ENCODE results near the gene UTP25.

The UTP25 gene

GRCh38 chr1:209805875-209806760 is 21.7 kb upstream of the UTP25 start, which contains the start of gene IRF6:
Gene IRF6, minus strand, starts transcription at chr1:209806142. Its CDS starts 4,729 bp downstream, at chr1:209801413.
- DNase-seq (ENCODE audit: low read depth), result peak; percentile 73

GRCh38 chr1:209807509-209807908 is 20.3 kb upstream of the UTP25 start:
- no peak for DNase-seq (ENCODE audit: low read depth)

- DNase-seq (ENCODE audit: low read depth), result peak; percentile 98
Observed at GRCh38 chr1:209808059-209808581, 19.7 kb upstream of the UTP25 start.

- DNase-seq (ENCODE audit: low read depth), result no peak
Observed at GRCh38 chr1:209809611-209810010, 18.2 kb upstream of the UTP25 start.

GRCh38 chr1:209810783-209811182 is 17.0 kb upstream of the UTP25 start:
- DNase-seq (ENCODE audit: low read depth), result no peak

- DNase-seq (ENCODE audit: low read depth), result no peak
Observed at GRCh38 chr1:209813902-209814301, 13.9 kb upstream of the UTP25 start.

- DNase-seq (ENCODE audit: low read depth), result no peak
Observed at GRCh38 chr1:209815490-209815889, 12.3 kb upstream of the UTP25 start.

GRCh38 chr1:209815931-209816341 is 11.8 kb upstream of the UTP25 start:
- DNase-seq (ENCODE audit: low read depth), result no peak

GRCh38 chr1:209816923-209817322 is 10.8 kb upstream of the UTP25 start:
- DNase-seq (ENCODE audit: low read depth), result no peak

- DNase-seq (ENCODE audit: low read depth), result no peak
Observed at GRCh38 chr1:209817691-209818090, 10.1 kb upstream of the UTP25 start.

GRCh38 chr1:209819058-209819457 is 8.7 kb upstream of the UTP25 start:
- DNase-seq (ENCODE audit: low read depth), result no peak

- no peak for DNase-seq (ENCODE audit: low read depth)
Observed at GRCh38 chr1:209820986-209821385, 6.8 kb upstream of the UTP25 start.

- no peak for DNase-seq (ENCODE audit: low read depth)
Observed at GRCh38 chr1:209822706-209823105, 5.1 kb upstream of the UTP25 start.

GRCh38 chr1:209823143-209824041 is 4.4 kb upstream of the UTP25 start:
- peak; percentile 82 for DNase-seq (ENCODE audit: low read depth)

- no peak for DNase-seq (ENCODE audit: low read depth)
Observed at GRCh38 chr1:209825591-209826434, 2.0 kb upstream of the UTP25 start.

- DNase-seq (ENCODE audit: low read depth), result no peak
Observed at GRCh38 chr1:209829716-209830115, 1.9 kb downstream of the UTP25 start.

GRCh38 chr1:209830722-209831121 is 3.0 kb downstream of the UTP25 start:
- no peak for DNase-seq (ENCODE audit: low read depth)

GRCh38 chr1:209831615-209832014 is 3.8 kb downstream of the UTP25 start:
- DNase-seq (ENCODE audit: low read depth), result peak; percentile 51

- peak; percentile 80 for DNase-seq (ENCODE audit: low read depth)
Observed at GRCh38 chr1:209835782-209836298, 8.1 kb downstream of the UTP25 start.

- DNase-seq (ENCODE audit: low read depth), result peak; percentile 24
Observed at GRCh38 chr1:209837671-209838070, 9.9 kb downstream of the UTP25 start.

GRCh38 chr1:209838537-209838936 is 10.8 kb downstream of the UTP25 start:
- no peak for DNase-seq (ENCODE audit: low read depth)
